HEK293 (cell line): ENCODE data around the gene NCK2.

Experiments used
- CTCF ChIA-PET: fragments of 350-600 bp; formaldehyde crosslinking; extraction: SDS; loops from one replicate; lab custom pipeline; 2021; ENCODE audit warnings: antibody characterized with exemption; lab: Yijun Ruan, JAX
- POLR2A ChIA-PET: fragments of 300-600 bp; formaldehyde crosslinking; extraction: SDS; loops from one replicate; lab custom pipeline; 2020; ENCODE audit warnings: antibody characterized with exemption, inconsistent platforms; lab: Yijun Ruan, JAX
- H3K27ac ChIP-seq: fragments of 200-500 bp; sonication (Bioruptor generic); 2 replicates; pipeline ENCODE4 v1.5.1; 2014; ENCODE audit warnings: low read depth, low read length, control low read depth, inconsistent platforms; ENCODE audit errors: extremely low read depth
- H3K36me3 ChIP-seq, 2 experiments: fragments of 200-500 bp in 1 of 2; sonication (Bioruptor generic) in 1 of 2; 1 replicate in 1 of 2; 2 replicates in 1 of 2; pipeline ENCODE4 v1.5.1; 2014 to 2017; ENCODE audit warnings: inconsistent platforms in 2 of 2, low read length in 2 of 2; ENCODE audit not compliant: control insufficient read depth in 2 of 2, insufficient read depth in 1 of 2
- H3K4me1 ChIP-seq: fragments of 200-500 bp; sonication (Bioruptor generic); 2 replicates; pipeline ENCODE4 v1.5.1; 2014; ENCODE audit warnings: mild to moderate bottlenecking, low read length, inconsistent platforms; ENCODE audit not compliant: control insufficient read depth, insufficient read depth
- H3K4me3 ChIP-seq: 2 replicates; pipeline ENCODE4 v1.5.1; 2011; ENCODE audit warnings: low read depth, mild to moderate bottlenecking, control low read depth, low read length, moderate library complexity
- H3K9me3 ChIP-seq: fragments of 200-500 bp; sonication (Bioruptor generic); 2 replicates; pipeline ENCODE4 v1.5.1; 2014; ENCODE audit warnings: low read depth, low read length, inconsistent platforms; ENCODE audit not compliant: control insufficient read depth, insufficient read depth
- GFI1B ChIP-seq: fragments of 450-650 bp; formaldehyde crosslinking; IDR thresholded peaks from 2 replicates; pipeline ENCODE4 v1.5.1; 2016; ENCODE audit warnings: missing biosample characterization, missing genetic modification characterization
- GLI2 ChIP-seq: fragments of 450-650 bp; formaldehyde crosslinking; IDR thresholded peaks from 2 replicates; pipeline ENCODE4; 2017; ENCODE audit warnings: missing biosample characterization, missing genetic modification characterization, low read depth, borderline replicate concordance
- GLI4 ChIP-seq: fragments of 450-650 bp; formaldehyde crosslinking; IDR thresholded peaks from 2 replicates; pipeline ENCODE4 v1.5.1; 2016; ENCODE audit warnings: missing biosample characterization, missing genetic modification characterization
- KLF9 ChIP-seq: fragments of 450-650 bp; formaldehyde crosslinking; IDR thresholded peaks from 2 replicates; pipeline ENCODE4 v1.5.1; 2016; ENCODE audit warnings: missing biosample characterization, missing genetic modification characterization, low read depth
- ZBTB1 ChIP-seq: fragments of 450-650 bp; formaldehyde crosslinking; IDR thresholded peaks from 2 replicates; pipeline ENCODE4 v1.5.1; 2016; ENCODE audit warnings: missing biosample characterization, missing genetic modification characterization
- ZFP3 ChIP-seq: fragments of 450-650 bp; formaldehyde crosslinking; IDR thresholded peaks from 2 replicates; pipeline ENCODE4 v1.5.1; 2016; ENCODE audit warnings: low read depth, missing biosample characterization, missing genetic modification characterization
- ZFP69B ChIP-seq: fragments of 450-650 bp; formaldehyde crosslinking; IDR thresholded peaks from 2 replicates; pipeline ENCODE4 v1.5.1; 2016; ENCODE audit warnings: missing biosample characterization, missing genetic modification characterization
- ZIC2 ChIP-seq: fragments of 450-650 bp; formaldehyde crosslinking; IDR thresholded peaks from 2 replicates; pipeline ENCODE4 v1.5.1; 2016; ENCODE audit warnings: missing biosample characterization, missing genetic modification characterization
- ZNF132 ChIP-seq: fragments of 450-650 bp; formaldehyde crosslinking; IDR thresholded peaks from 2 replicates; pipeline ENCODE4 v1.5.1; 2017; ENCODE audit warnings: missing biosample characterization, missing genetic modification characterization, borderline replicate concordance
- ZNF138 ChIP-seq: fragments of 450-650 bp; formaldehyde crosslinking; IDR thresholded peaks from 2 replicates; pipeline ENCODE4 v1.5.1; 2016; ENCODE audit warnings: missing biosample characterization, missing genetic modification characterization, borderline replicate concordance
- ZNF146 ChIP-seq: fragments of 450-650 bp; formaldehyde crosslinking; IDR thresholded peaks from 2 replicates; pipeline ENCODE4 v1.5.1; 2016; ENCODE audit warnings: missing biosample characterization, missing genetic modification characterization
- ZNF266 ChIP-seq: fragments of 450-650 bp; formaldehyde crosslinking; IDR thresholded peaks from 2 replicates; pipeline ENCODE4 v1.5.1; 2016; ENCODE audit warnings: missing biosample characterization, missing genetic modification characterization, low read depth
- ZNF274 ChIP-seq, 2 experiments: fragments of 200-500 bp in 1 of 2; fragments of 450-650 bp in 1 of 2; sonication (Bioruptor generic) in 1 of 2; formaldehyde crosslinking in 1 of 2; IDR thresholded peaks; 2 replicates each; pipeline versions ENCODE4 v1.5.1 to v1.6.1; 2014 to 2016; ENCODE audit warnings: borderline replicate concordance in 1 of 2, inconsistent platforms in 1 of 2, low read length in 1 of 2, missing biosample characterization in 1 of 2, missing genetic modification characterization in 1 of 2
- ZNF391 ChIP-seq: fragments of 450-650 bp; formaldehyde crosslinking; IDR thresholded peaks from 2 replicates; pipeline ENCODE4 v1.5.1; 2016; ENCODE audit warnings: low read depth, missing biosample characterization, missing genetic modification characterization, borderline replicate concordance
- ZNF529 ChIP-seq: fragments of 450-650 bp; formaldehyde crosslinking; IDR thresholded peaks from 2 replicates; pipeline ENCODE4 v1.5.1; 2017; ENCODE audit warnings: missing genetic modification characterization, missing biosample characterization; ENCODE audit not compliant: insufficient replicate concordance
- ZNF624 ChIP-seq: fragments of 450-650 bp; formaldehyde crosslinking; IDR thresholded peaks from 2 replicates; pipeline ENCODE4 v1.5.1; 2017; ENCODE audit warnings: missing biosample characterization, missing genetic modification characterization
- ZNF660 ChIP-seq: fragments of 450-650 bp; IDR thresholded peaks from 2 replicates; pipeline ENCODE4 v1.5.1; 2018; ENCODE audit warnings: missing biosample characterization, mild to moderate bottlenecking, missing genetic modification characterization
- ZNF777 ChIP-seq: fragments of 450-650 bp; formaldehyde crosslinking; IDR thresholded peaks from 2 replicates; pipeline ENCODE4 v1.5.1; 2017; ENCODE audit warnings: missing biosample characterization, missing genetic modification characterization, borderline replicate concordance
- ZSCAN30 ChIP-seq: fragments of 450-650 bp; IDR thresholded peaks from 2 replicates; pipeline ENCODE4 v1.5.1; 2018; ENCODE audit warnings: missing biosample characterization, mild to moderate bottlenecking, missing genetic modification characterization, moderate library complexity
- TF ChIP-seq, protein P1 (sequence below): fragments of 450-650 bp; formaldehyde crosslinking; IDR thresholded peaks from 2 replicates; pipeline ENCODE4 v1.5.1; 2016; ENCODE audit warnings: missing biosample characterization, missing genetic modification characterization
- TF ChIP-seq, protein P2 (sequence below): fragments of 450-650 bp; formaldehyde crosslinking; IDR thresholded peaks from 2 replicates; pipeline ENCODE4 v1.5.1; 2016; ENCODE audit warnings: missing biosample characterization, missing genetic modification characterization
- TF ChIP-seq, protein P3 (sequence below): fragments of 450-650 bp; formaldehyde crosslinking; IDR thresholded peaks from 2 replicates; pipeline ENCODE4 v1.5.0; 2017; ENCODE audit warnings: missing biosample characterization, missing genetic modification characterization, borderline replicate concordance
- TF ChIP-seq, protein P4 (sequence below): fragments of 450-650 bp; formaldehyde crosslinking; IDR thresholded peaks from 2 replicates; pipeline ENCODE4 v1.5.1; 2016; ENCODE audit warnings: missing biosample characterization, missing genetic modification characterization
- TF ChIP-seq, protein P5 (sequence below): fragments of 450-650 bp; formaldehyde crosslinking; IDR thresholded peaks from 2 replicates; pipeline ENCODE4 v1.5.1; 2017; ENCODE audit warnings: missing biosample characterization, missing genetic modification characterization

NCK2 gene

DNA sequence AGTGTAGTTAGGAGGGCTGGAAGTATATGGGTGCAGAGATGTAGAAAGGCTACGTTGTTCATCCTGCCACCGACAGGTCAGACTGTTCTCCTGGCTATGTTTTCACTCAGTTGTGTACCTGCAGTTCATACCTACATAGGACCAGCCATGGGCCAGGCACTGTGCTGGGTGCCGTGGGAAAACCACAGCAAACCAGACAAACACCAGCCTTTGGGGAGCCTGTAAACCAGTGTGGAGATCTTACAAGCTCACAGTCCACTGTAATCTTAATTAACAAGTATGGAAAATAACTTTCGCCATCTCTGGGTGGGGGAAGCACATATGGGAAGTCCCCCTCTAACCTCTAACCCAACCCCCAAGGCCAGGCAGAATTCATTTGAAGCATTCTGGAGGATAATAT, 12.7 kb downstream of the NCK2 start (continued):
- no peak for TF ChIP-seq ZNF274 (IDR thresholded peaks at IDR 0.05; ENCODE audit: low read length)
- TF ChIP-seq ZNF274 (tag by site-specific recombination; IDR thresholded peaks at IDR 0.05; ENCODE audit: borderline replicate concordance) = no peak
- TF ChIP-seq ZSCAN30 (tag by site-specific recombination) = no peak
- TF ChIP-seq ZNF777 (tag by site-specific recombination) = no peak
- no peak for TF ChIP-seq ZNF132

DNA sequence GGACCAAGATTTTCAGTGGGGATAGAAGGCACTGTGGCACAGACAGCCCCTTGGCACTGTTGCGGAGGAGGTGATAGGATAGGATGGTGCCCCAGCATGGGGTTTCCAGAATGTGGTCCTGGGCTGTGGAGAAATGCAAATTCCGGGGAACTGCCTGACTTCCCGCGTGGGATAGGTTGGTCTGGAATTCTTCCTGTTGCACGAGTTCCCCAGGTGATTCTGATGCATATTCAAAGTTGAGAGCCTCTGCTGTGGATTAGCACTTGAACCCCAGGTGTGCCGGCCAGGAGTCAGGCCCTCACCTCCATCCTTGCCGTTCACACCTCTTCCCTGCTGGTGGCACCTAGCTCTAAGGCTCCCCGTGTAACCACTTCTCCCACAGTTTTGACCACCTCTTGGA, 15.5 kb downstream of the NCK2 start:
- ChIA-PET POLR2A (no interaction called here), CTCF (no interaction called here)
- TF ChIP-seq, protein P1, sequence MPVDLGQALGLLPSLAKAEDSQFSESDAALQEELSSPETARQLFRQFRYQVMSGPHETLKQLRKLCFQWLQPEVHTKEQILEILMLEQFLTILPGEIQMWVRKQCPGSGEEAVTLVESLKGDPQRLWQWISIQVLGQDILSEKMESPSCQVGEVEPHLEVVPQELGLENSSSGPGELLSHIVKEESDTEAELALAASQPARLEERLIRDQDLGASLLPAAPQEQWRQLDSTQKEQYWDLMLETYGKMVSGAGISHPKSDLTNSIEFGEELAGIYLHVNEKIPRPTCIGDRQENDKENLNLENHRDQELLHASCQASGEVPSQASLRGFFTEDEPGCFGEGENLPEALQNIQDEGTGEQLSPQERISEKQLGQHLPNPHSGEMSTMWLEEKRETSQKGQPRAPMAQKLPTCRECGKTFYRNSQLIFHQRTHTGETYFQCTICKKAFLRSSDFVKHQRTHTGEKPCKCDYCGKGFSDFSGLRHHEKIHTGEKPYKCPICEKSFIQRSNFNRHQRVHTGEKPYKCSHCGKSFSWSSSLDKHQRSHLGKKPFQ (tag by site-specific recombination) = no peak
- TF ChIP-seq, protein P2, sequence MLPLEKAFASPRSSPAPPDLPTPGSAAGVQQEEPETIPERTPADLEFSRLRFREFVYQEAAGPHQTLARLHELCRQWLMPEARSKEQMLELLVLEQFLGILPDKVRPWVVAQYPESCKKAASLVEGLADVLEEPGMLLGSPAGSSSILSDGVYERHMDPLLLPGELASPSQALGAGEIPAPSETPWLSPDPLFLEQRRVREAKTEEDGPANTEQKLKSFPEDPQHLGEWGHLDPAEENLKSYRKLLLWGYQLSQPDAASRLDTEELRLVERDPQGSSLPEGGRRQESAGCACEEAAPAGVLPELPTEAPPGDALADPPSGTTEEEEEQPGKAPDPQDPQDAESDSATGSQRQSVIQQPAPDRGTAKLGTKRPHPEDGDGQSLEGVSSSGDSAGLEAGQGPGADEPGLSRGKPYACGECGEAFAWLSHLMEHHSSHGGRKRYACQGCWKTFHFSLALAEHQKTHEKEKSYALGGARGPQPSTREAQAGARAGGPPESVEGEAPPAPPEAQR (tag by site-specific recombination) = no peak
- TF ChIP-seq, protein P3, sequence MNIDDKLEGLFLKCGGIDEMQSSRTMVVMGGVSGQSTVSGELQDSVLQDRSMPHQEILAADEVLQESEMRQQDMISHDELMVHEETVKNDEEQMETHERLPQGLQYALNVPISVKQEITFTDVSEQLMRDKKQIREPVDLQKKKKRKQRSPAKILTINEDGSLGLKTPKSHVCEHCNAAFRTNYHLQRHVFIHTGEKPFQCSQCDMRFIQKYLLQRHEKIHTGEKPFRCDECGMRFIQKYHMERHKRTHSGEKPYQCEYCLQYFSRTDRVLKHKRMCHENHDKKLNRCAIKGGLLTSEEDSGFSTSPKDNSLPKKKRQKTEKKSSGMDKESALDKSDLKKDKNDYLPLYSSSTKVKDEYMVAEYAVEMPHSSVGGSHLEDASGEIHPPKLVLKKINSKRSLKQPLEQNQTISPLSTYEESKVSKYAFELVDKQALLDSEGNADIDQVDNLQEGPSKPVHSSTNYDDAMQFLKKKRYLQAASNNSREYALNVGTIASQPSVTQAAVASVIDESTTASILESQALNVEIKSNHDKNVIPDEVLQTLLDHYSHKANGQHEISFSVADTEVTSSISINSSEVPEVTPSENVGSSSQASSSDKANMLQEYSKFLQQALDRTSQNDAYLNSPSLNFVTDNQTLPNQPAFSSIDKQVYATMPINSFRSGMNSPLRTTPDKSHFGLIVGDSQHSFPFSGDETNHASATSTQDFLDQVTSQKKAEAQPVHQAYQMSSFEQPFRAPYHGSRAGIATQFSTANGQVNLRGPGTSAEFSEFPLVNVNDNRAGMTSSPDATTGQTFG = no peak
- no peak for TF ChIP-seq KLF9 (tag by site-specific recombination)
- TF ChIP-seq ZNF391 (tag by site-specific recombination) = no peak
- no peak for TF ChIP-seq GLI2 (tag by site-specific recombination)
- no peak for TF ChIP-seq ZNF146 (tag by site-specific recombination)
- TF ChIP-seq ZNF132 = no peak
- TF ChIP-seq ZBTB1 (tag by site-specific recombination) = no peak
- no peak for TF ChIP-seq ZIC2 (tag by site-specific recombination)
- TF ChIP-seq ZNF660 (tag by site-specific recombination) = no peak
- 0 out of 2 replicates have a peak, but pooled peaks cover 2% of the 10 kb centered on the region for H3K4me1 ChIP-seq
- no peaks in the 10 kb centered on the region for H3K9me3 ChIP-seq
- H3K27ac ChIP-seq = no peak overlapping the region
- H3K4me3 ChIP-seq = no peak overlapping the region
- H3K36me3 ChIP-seq = no peaks in the 10 kb centered on the region

DNA sequence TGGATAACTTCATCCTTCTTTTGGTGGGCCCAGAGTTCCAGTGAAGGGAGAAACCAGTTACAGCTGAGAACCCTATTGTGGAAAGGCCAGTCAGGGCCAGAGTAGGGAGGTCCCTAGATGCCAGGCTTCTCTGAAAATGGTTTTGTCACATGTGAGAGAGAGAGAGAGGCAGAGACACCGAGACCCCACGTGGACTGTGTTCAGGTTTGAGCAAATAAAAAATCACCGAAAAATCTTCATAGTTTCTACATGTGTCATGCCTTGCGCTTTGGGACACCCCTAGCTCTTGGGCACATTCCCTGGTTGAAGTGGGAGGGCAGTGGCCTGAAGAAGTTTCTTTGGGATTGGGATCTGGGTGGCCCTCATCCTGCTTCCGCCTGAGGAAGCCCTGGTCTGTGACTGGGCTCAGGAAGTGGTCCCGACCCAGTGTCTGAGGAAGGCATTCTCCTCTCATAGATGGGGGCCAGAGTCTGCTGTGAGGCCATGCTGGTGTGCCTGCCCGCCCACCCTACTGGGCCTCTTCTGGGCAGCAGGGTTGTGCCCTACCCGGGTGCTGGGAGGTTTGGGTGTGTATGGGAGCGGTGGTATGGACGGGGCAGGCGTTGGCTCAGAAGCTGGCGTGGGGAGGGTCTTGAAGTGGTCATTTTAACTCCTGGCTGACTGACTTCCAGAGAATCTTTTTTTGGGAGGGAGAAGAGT, 16.1 kb downstream of the NCK2 start:
- ChIA-PET CTCF (no interaction called here), POLR2A (no interaction called here)
- H3K9me3 ChIP-seq = no peaks in the 10 kb centered on the region
- no peaks in the 10 kb centered on the region for H3K36me3 ChIP-seq
- no peak overlapping the region for H3K27ac ChIP-seq
- no peak overlapping the region for H3K4me3 ChIP-seq
- H3K4me1 ChIP-seq = 0 out of 2 replicates have a peak, but pooled peaks cover 2% of the 10 kb centered on the region
- TF ChIP-seq ZFP69B (tag by site-specific recombination) (no peak), GLI4 (no peak), ZFP3 (tag by site-specific recombination) (no peak), ZNF138 (tag by site-specific recombination) (no peak), ZNF624 (tag by site-specific recombination) (no peak), ZNF266 (tag by site-specific recombination) (no peak), ZNF529 (tag by site-specific recombination) (no peak), GFI1B (no peak)
- TF ChIP-seq, protein P4, sequence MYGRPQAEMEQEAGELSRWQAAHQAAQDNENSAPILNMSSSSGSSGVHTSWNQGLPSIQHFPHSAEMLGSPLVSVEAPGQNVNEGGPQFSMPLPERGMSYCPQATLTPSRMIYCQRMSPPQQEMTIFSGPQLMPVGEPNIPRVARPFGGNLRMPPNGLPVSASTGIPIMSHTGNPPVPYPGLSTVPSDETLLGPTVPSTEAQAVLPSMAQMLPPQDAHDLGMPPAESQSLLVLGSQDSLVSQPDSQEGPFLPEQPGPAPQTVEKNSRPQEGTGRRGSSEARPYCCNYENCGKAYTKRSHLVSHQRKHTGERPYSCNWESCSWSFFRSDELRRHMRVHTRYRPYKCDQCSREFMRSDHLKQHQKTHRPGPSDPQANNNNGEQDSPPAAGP (tag by site-specific recombination) = no peak
- TF ChIP-seq, protein P5, sequence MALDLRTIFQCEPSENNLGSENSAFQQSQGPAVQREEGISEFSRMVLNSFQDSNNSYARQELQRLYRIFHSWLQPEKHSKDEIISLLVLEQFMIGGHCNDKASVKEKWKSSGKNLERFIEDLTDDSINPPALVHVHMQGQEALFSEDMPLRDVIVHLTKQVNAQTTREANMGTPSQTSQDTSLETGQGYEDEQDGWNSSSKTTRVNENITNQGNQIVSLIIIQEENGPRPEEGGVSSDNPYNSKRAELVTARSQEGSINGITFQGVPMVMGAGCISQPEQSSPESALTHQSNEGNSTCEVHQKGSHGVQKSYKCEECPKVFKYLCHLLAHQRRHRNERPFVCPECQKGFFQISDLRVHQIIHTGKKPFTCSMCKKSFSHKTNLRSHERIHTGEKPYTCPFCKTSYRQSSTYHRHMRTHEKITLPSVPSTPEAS = no peak
